ENCODE measurements around the gene NEK4. TPM values are rescaled to one million over a fixed set of nuclear protein-coding genes. Genes with fewer than 3 reads are reported as not detected.
A peak's percentile ranks its signal among the peaks of the same experiment; 100 is the strongest.

Gene NEK4
- total and polyA plus RNA-seq, 2 of the 13 experiments (the other 11 are each of a cell fraction or from before 2014, with no cell fraction given), result 16.5 to 38.0 TPM

DNA sequence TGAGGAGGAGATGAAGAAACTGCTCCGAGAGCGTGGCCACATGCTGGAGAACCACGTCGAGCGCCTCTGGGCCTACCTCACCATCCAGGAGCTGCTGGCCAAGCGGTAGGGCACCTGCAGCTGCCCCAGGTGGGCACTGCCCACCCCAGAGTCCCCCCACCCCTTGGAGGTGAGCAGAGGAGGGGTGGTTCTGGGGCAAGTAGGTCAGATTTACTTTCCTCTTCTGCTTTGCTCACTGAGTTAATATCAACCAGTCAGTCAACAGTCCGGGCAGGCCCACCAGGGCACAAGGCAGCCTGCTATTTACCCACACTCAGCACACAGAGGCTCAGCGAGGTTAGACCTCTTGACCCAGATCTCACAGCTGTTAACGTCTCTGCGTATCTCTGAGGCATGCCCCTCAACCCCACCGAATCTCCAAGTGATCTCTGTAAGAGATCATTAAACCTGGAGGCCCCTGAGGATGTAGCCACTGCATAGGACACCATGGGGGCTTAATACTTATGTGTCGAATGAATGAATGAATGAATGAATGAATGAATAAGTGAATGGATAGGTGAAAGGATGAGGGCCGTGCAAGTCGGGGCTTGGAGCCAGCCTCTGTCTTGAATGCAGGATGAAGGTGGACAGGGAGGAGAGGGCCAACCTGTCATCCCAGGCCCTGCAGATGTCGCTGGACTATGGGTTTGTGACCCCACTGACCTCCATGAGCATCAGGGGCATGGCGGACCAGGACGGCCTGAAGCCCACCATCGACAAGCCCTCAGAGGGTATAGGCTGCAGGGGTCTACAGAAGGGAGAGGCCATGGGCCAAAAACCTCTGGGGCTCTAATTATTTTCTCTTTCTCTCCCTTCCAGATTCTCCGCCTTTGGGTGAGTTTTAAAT lies 15.8 kb upstream of the NEK4 start (continued):
- TF ChIP-seq, protein P1, sequence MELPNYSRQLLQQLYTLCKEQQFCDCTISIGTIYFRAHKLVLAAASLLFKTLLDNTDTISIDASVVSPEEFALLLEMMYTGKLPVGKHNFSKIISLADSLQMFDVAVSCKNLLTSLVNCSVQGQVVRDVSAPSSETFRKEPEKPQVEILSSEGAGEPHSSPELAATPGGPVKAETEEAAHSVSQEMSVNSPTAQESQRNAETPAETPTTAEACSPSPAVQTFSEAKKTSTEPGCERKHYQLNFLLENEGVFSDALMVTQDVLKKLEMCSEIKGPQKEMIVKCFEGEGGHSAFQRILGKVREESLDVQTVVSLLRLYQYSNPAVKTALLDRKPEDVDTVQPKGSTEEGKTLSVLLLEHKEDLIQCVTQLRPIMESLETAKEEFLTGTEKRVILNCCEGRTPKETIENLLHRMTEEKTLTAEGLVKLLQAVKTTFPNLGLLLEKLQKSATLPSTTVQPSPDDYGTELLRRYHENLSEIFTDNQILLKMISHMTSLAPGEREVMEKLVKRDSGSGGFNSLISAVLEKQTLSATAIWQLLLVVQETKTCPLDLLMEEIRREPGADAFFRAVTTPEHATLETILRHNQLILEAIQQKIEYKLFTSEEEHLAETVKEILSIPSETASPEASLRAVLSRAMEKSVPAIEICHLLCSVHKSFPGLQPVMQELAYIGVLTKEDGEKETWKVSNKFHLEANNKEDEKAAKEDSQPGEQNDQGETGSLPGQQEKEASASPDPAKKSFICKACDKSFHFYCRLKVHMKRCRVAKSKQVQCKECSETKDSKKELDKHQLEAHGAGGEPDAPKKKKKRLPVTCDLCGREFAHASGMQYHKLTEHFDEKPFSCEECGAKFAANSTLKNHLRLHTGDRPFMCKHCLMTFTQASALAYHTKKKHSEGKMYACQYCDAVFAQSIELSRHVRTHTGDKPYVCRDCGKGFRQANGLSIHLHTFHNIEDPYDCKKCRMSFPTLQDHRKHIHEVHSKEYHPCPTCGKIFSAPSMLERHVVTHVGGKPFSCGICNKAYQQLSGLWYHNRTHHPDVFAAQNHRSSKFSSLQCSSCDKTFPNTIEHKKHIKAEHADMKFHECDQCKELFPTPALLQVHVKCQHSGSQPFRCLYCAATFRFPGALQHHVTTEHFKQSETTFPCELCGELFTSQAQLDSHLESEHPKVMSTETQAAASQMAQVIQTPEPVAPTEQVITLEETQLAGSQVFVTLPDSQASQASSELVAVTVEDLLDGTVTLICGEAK (IDR thresholded peaks at IDR 0.05), result no peak
- TF ChIP-seq, protein P1 (CRISPR knock-in tag; IDR thresholded peaks at IDR 0.05), result no peak; the same call in 1 of the 2 replicates
- TF ChIP-seq TCF7 (IDR thresholded peaks at IDR 0.05; ENCODE audit: low read depth), result peak; percentile 47; the same call in 1 of the 2 replicates
- 0 out of 2 replicates have a peak, but pooled peaks have one; percentile 27 for TF ChIP-seq SALL2 (CRISPR knock-in tag; IDR thresholded peaks at IDR 0.05)
- peak; percentile 60; the same call in 1 of the 2 replicates for TF ChIP-seq ZNF292 (CRISPR knock-in tag; IDR thresholded peaks at IDR 0.05; ENCODE audit: borderline replicate concordance, low read depth)
- TF ChIP-seq ZNF652 (CRISPR knock-in tag; IDR thresholded peaks at IDR 0.05; ENCODE audit: borderline replicate concordance, low read depth), result no peak; the same call in 1 of the 2 replicates
- peak; percentile 51; the same call in 1 of the 2 replicates for TF ChIP-seq ZNF607 (CRISPR knock-in tag; IDR thresholded peaks at IDR 0.05; ENCODE audit: borderline replicate concordance)
- no peak for TF ChIP-seq ZFYVE20 (CRISPR knock-in tag; IDR thresholded peaks at IDR 0.05; ENCODE audit: borderline replicate concordance, low read depth)
- peak; percentile 55 to 83; a peak in 3 of 4 replicates for TF ChIP-seq NR2F1 (CRISPR knock-in tag; IDR thresholded peaks at IDR 0.05)
- 0 out of 2 replicates have a peak, but pooled peaks have one; percentile 44 for TF ChIP-seq MIXL1 (CRISPR knock-in tag; IDR thresholded peaks at IDR 0.05)
- TF ChIP-seq, protein P2, sequence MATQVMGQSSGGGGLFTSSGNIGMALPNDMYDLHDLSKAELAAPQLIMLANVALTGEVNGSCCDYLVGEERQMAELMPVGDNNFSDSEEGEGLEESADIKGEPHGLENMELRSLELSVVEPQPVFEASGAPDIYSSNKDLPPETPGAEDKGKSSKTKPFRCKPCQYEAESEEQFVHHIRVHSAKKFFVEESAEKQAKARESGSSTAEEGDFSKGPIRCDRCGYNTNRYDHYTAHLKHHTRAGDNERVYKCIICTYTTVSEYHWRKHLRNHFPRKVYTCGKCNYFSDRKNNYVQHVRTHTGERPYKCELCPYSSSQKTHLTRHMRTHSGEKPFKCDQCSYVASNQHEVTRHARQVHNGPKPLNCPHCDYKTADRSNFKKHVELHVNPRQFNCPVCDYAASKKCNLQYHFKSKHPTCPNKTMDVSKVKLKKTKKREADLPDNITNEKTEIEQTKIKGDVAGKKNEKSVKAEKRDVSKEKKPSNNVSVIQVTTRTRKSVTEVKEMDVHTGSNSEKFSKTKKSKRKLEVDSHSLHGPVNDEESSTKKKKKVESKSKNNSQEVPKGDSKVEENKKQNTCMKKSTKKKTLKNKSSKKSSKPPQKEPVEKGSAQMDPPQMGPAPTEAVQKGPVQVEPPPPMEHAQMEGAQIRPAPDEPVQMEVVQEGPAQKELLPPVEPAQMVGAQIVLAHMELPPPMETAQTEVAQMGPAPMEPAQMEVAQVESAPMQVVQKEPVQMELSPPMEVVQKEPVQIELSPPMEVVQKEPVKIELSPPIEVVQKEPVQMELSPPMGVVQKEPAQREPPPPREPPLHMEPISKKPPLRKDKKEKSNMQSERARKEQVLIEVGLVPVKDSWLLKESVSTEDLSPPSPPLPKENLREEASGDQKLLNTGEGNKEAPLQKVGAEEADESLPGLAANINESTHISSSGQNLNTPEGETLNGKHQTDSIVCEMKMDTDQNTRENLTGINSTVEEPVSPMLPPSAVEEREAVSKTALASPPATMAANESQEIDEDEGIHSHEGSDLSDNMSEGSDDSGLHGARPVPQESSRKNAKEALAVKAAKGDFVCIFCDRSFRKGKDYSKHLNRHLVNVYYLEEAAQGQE (IDR thresholded peaks at IDR 0.05; ENCODE audit: borderline replicate concordance in 1 of 2, low read depth in 1 of 2, low read length in 2 of 2), result 0 out of 4 replicates have a peak, but pooled peaks of 1 of the 2 experiments have one; percentile 9
- no peak for TF ChIP-seq PHF8 (CRISPR knock-in tag; IDR thresholded peaks at IDR 0.05)
- peak; percentile 45; the same call in 1 of the 2 replicates for TF ChIP-seq TOPORS (CRISPR knock-in tag; IDR thresholded peaks at IDR 0.05)

Measured in HepG2 (cell line).